ENCODE data around the gene ZFP1.
"Not testable (repeated sequence)": the region's sequence is repeated elsewhere in the genome, so short reads cannot be mapped to it uniquely, and the experiment has no call there.

Gene ZFP1

GRCh38 chr16:75206749-75207451, 58.6 kb downstream of the ZFP1 start, which contains the start of gene CTRB2:
Gene CTRB2 (minus strand): TSS chr16:75207161. CDS start chr16:75207141, 20 bp downstream.
- H3K27ac ChIP-seq, result peak within 1 kb of the TSS; percentile 9; the same call in 1 of the 2 replicates
- CTCF ChIA-PET, result no interaction called here
- DNase-seq (ENCODE audit: low spot score), result no peak
- POLR2A ChIA-PET (ENCODE audit: low non-redundant PET), result interaction anchor here (0.6 kb wide), 1 partner anchor 110 kb away, joined by 7 read pairs; no protein-coding TSS in a partner anchor
- TF ChIP-seq, protein P1, sequence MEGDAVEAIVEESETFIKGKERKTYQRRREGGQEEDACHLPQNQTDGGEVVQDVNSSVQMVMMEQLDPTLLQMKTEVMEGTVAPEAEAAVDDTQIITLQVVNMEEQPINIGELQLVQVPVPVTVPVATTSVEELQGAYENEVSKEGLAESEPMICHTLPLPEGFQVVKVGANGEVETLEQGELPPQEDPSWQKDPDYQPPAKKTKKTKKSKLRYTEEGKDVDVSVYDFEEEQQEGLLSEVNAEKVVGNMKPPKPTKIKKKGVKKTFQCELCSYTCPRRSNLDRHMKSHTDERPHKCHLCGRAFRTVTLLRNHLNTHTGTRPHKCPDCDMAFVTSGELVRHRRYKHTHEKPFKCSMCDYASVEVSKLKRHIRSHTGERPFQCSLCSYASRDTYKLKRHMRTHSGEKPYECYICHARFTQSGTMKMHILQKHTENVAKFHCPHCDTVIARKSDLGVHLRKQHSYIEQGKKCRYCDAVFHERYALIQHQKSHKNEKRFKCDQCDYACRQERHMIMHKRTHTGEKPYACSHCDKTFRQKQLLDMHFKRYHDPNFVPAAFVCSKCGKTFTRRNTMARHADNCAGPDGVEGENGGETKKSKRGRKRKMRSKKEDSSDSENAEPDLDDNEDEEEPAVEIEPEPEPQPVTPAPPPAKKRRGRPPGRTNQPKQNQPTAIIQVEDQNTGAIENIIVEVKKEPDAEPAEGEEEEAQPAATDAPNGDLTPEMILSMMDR (conservative IDR thresholded peaks at IDR 0.05; ENCODE audit: low read depth), result no peak

GRCh38 chr16:75207831-75208230, 59.5 kb downstream of the ZFP1 start:
- TF ChIP-seq, protein P1 (conservative IDR thresholded peaks at IDR 0.05; ENCODE audit: low read depth), result no peak
- DNase-seq (ENCODE audit: low spot score), result no peak
- POLR2A ChIA-PET (ENCODE audit: low non-redundant PET), result no interaction called here
- H3K27ac ChIP-seq, result peak overlapping the region; percentile 9; the same call in 1 of the 2 replicates
- CTCF ChIA-PET, result interaction anchor here (0.7 kb wide), 1 partner anchor 76 kb away, joined by 3 read pairs; no protein-coding TSS in a partner anchor

GRCh38 chr16:75208242-75208825, 60.0 kb downstream of the ZFP1 start:
- no peak for DNase-seq (ENCODE audit: low spot score)
- CTCF ChIA-PET, result interaction anchor here (0.6 to 0.7 kb wide), 2 partner anchors 20 to 75 kb away, joined by 3 to 4 read pairs; no protein-coding TSS in a partner anchor
- POLR2A ChIA-PET (ENCODE audit: low non-redundant PET), result no interaction called here
- peak overlapping the region; percentile 9; the same call in 1 of the 2 replicates for H3K27ac ChIP-seq
- TF ChIP-seq, protein P1 (conservative IDR thresholded peaks at IDR 0.05; ENCODE audit: low read depth), result no peak

DNA sequence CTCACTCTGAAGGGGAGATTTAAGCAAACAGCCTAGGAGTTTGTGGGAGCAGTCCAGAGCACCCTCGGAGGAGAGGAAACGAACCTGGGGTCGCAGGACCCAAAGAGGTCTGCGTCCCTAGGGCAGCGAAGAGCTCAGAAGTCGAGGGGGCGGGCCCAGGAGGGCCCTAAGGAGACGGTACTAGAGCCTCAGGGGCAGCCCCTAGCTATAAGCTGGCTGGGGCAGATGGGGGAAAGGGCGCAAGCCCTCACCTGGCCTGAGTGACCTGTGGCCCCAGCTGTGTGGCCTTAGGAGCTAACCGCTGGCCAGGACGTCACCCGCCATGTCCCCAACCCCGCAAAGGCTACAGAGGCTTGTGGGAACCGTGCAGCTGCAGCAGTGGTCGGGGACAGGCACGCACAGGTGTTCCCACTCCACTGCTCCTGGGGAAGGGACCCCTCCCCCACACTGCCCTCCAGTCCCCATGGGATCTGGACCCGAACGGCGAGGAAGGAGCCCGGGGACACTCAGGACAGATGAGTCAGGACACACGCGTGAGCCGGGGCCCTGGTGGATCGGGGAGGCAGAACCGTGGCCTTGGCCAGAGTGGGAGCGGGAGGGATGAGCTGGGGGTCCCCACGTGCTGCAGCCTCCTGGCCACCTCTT, 60.7 kb downstream of the ZFP1 start:
- TF ChIP-seq, protein P1 (conservative IDR thresholded peaks at IDR 0.05; ENCODE audit: low read depth), result no peak
- DNase-seq (ENCODE audit: low spot score), result no peak
- ChIA-PET POLR2A (ENCODE audit: low non-redundant PET) (no interaction called here), CTCF (interaction anchor here (0.6 kb wide), 1 partner anchor 20 kb away, joined by 4 read pairs; no protein-coding TSS in a partner anchor)
- peak overlapping the region; percentile 9; the same call in 1 of the 2 replicates for H3K27ac ChIP-seq

GRCh38 chr16:75209514-75209913, 61.2 kb downstream of the ZFP1 start:
- DNase-seq (ENCODE audit: low spot score); CTCF ChIA-PET; H3K27ac ChIP-seq: not testable (repeated sequence)
- POLR2A ChIA-PET (ENCODE audit: low non-redundant PET), result interaction anchor here (0.6 kb wide), 1 partner anchor 98 kb away, joined by 8 read pairs; no protein-coding TSS in a partner anchor

DNA sequence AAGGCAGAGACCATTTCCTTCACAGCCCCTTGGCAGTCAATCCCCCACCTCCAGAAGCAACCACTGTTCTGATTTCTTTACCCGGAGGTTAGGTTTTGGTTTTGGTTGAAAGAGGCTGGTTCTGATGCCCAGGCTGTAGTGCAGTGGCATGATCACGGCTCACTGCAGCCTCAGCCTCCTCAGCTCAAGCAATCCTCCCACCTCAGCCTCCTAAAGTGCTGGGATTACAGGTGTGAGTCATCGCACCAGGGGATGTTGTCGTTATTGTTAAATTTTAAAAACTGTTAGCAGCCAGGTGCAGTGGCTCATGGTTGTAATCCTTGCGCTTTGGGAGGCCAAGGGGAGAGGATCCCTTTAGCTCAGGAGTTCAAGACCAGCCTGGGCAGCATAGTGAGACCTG, 61.6 kb downstream of the ZFP1 start:
- TF ChIP-seq, protein P1 (conservative IDR thresholded peaks at IDR 0.05; ENCODE audit: low read depth), result no peak
- POLR2A ChIA-PET (ENCODE audit: low non-redundant PET), result interaction anchor here (0.6 kb wide), 1 partner anchor 97 kb away, joined by 8 read pairs; no protein-coding TSS in a partner anchor
- no peak for DNase-seq (ENCODE audit: low spot score)
- CTCF ChIA-PET, result interaction anchor here (0.6 kb wide), 1 partner anchor 194 kb away, joined by 3 read pairs; no protein-coding TSS in a partner anchor
- H3K27ac ChIP-seq, result no peak overlapping the region

DNA sequence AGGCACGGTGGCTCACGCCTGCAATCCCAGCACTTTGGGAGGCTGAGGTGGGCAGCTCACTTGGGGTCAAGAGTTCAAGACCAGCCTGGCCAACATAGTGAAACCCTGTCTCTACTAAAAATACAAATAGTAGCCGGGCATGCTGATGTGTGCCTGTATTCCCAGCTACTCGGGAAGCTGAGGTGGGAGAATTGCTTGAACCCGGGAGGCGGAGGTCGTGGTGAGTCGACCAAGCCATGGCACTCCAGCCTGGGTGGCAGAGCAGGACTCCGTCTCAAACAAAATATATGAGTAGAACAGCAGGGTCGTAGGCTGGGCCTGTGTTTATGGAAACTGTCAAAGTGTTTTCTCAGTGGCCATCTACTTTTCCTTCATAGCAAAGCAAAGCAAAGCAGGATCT, 63.0 kb downstream of the ZFP1 start:
- H3K27ac ChIP-seq; POLR2A ChIA-PET (ENCODE audit: low non-redundant PET); DNase-seq (ENCODE audit: low spot score): not testable (repeated sequence)
- CTCF ChIA-PET, result interaction anchor here (1.0 kb wide), 1 partner anchor 22 kb away, joined by 3 read pairs; no protein-coding TSS in a partner anchor
